Dermis blood vessel endothelial cell (primary cell): Measurements from ENCODE around the gene SDS. TPM values are rescaled to one million over a fixed set of nuclear protein-coding genes. Genes with fewer than 3 reads are reported as not detected.
"Not testable (repeated sequence)": the region's sequence is repeated elsewhere in the genome, so short reads cannot be mapped to it uniquely, and the experiment has no call there.

ENCODE experiments used
- DNase-seq: peaks from one replicate; pipeline ENCODE4 v3.0.0; 2010
- total RNA-seq: library from RNA; depleted of rRNA; stranded (reverse); fragments of >200 nt; gene quantifications from 2 replicates; pipeline ENCODE4 v1.2.3, GENCODE V29; 2014

Gene SDS
- total RNA-seq, 1 donor from 2014 or later: not detected

DNA sequence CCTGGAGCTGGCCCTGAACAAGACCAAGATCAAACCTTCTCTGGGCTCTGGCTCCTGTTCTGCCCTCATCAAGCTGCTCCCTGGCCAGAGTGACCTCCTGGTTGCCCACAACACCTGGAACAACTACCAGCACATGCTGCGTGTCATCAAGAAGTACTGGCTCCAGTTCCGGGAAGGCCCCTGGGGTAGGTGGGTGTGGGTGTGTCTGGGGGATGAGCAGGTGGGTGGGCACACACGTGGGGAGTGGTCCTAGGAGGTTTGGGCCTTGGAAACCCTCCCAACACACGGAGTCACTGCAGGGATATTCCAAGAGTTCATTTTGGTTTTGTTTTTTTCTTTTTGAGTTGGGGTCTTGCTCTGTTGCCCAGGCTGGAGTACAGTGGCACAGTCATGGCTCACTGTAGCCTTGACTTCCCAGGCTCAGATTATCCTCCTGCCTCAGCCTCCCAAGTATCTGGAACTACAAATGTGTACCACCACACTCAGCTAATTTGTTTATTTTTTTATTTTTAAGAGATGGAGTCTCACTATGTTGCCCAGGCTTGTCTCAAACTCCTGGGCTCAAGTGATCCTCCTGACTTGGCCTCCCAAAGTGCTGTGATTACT, 28.8 kb downstream of the SDS start:
- no peak for DNase-seq

DNA sequence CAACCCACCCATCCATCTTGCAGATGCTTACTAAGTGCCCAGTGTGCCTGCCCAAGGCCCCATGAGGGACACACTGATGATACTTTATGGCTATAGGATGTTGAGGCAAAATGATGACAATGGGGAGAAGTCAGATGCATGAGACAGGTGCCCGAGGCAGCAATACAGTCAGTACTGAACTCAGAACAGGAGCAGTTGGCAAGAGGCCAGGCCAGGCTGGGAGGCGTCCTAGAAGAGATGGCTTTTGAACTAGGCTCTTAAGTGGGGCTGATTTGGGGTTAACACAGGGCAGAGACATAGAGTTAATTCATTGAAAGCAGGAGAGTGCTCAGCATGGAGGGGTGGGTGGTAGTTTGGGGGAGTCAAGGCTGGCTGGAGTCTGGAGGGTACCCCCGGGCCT, 29.7 kb downstream of the SDS start:
- DNase-seq: no peak

DNA sequence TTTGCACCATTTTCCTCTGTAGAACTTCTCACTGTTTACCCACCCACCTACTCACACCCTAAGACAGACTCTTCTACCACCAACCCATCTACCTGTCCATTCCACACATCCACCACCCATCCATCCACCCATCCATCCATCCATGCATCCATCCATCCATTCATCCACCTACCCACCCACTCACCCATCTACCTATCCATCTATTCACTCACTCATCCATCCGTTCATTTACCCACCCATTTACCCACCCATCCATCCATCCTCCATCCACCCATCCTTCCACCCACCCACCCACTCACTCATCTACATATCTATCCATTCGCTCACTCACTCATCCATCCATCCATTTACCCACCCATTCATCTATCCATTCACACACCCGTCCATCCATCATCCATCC, 30.2 kb downstream of the SDS start:
- no peak for DNase-seq

DNA sequence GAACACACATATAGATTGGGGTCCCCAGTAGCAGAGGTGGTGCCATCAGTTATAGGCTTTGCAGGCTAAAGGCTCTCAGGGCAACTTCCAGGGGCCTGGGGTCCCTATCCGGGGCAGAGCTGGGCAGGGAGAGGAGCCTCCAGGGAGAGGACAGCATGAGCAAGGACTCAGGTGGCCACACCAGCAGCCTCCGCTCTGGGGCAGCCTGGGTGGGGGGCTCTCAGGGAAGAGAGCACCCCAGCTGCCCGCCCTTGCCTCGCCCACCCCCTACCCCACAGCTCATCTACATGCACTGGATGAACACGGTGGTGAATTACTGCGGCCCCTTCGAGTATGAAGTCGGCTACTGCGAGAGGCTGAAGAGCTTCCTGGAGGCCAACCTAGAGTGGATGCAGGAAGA, 31.3 kb downstream of the SDS start:
- DNase-seq: no peak

DNA sequence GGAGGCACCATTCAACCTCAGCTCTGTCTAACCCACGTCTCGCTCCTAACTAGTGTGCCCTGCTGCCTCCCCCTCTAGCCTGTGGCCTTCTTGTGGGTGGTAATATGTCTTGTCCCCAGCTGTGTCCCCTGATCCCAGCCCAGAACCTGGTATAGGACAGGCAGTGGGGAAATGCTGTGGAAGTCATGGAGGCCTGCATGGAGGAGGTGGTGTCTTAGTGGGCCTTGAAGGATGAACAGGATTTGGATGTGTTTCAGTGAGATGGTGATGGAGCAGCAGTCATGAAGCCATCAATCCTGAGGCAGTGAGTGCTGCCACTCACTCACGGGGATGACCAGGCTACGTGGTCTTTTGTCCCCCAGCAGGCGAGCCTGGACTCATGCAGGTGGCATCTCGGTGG, 31.9 kb downstream of the SDS start:
- DNase-seq: no peak

DNA sequence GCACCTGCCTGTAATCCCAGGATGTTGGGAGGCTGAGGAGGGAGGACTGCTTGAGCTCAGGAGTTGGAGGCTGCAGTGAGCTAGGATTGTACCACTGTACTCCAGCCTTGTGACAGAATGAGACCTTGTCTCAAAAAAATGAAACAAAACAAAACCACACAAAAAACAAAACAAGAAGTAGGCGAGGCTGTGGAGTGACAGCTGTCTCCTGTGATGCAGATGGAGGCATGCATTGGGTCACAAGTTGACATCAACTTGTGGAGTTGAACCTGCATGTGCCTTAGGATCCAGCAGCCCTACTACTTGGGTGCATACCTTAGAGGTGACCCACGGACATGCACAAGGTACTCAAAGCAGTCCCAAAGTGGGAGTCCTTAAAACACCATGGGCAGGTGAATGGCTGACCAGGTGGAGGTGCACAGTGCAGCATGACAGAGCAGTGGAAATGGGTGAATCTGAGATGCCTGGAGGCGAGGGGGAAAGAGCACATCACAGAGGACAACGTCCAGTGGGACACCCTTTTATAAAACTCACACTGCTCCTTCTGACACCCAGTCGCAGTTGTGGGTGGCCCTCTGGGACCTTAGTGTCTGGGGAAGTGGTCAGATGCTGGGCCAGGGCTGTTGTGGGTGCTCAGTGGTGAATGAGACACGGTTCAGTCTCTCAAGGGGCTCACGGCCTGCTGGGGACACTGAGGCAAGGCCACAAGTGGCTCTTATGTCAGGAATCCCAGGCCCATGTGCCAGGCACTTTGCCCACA, 32.6 kb downstream of the SDS start:
- DNase-seq: no peak

DNA sequence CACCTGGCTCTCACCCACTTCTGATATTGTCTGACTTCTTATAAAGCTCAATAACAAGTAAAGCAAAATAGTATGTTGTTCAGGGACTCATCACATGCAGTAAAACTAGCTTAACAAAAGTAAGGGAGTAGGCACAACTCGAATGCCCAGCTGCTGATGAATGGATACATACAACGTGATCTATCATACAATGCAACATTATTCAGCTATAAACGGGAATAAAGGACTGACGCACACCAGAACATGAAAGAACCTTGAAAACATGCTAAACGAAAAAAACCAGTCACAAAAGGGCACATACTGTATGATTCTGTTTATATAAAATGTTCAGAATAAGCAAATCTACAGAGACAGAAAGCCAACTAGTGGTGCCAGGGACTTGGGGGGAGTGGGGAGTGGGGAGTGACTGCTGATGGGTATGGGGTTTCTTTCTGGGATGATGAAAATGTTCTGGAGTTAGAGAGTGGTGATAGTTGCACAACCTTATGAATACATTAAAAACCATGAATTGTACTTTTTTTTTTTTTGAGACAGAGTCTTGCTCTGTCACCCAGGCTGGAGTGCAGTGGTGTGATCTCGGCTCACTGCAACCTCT, 34.2 kb downstream of the SDS start:
- DNase-seq: no peak

DNA sequence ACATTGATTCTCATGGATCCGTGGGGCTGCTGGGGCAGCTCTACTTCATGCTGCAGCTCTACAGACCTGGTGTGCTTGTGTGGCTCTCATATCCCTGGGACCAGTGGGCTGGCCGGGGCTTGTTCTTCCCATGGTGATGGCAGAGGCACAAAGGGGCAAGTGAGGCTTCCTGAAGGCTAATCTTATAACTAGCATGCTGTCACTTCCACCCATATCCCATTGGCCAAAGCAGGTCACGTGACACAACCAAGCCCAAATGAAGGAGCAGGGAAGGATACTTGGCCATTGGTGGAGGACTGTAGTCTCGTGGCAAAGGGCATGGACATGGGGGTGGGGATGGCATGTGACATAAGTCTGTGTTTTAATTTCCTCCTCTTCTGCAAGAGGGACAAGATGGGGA, 35.4 kb downstream of the SDS start:
- DNase-seq: no peak

DNA sequence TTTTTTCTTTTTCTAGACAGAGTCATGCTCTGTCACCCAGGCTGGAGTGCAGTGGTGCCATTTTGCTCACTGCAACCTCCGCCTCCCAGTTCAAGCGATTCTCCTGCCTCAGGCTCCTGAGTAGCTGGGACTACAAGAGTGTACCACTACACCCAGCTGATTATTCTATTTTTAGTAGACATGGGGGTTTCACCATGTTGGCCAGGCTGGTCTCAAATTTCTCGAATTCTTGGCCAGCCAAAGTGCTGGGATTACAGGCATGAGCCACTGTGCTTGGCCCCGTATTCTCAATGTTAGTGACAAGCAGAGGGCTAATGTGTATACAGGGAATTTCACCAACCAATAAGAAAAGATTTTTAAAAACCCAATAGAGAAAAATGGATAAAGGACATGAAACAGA, 36.9 kb downstream of the SDS start:
- DNase-seq: no peak

DNA sequence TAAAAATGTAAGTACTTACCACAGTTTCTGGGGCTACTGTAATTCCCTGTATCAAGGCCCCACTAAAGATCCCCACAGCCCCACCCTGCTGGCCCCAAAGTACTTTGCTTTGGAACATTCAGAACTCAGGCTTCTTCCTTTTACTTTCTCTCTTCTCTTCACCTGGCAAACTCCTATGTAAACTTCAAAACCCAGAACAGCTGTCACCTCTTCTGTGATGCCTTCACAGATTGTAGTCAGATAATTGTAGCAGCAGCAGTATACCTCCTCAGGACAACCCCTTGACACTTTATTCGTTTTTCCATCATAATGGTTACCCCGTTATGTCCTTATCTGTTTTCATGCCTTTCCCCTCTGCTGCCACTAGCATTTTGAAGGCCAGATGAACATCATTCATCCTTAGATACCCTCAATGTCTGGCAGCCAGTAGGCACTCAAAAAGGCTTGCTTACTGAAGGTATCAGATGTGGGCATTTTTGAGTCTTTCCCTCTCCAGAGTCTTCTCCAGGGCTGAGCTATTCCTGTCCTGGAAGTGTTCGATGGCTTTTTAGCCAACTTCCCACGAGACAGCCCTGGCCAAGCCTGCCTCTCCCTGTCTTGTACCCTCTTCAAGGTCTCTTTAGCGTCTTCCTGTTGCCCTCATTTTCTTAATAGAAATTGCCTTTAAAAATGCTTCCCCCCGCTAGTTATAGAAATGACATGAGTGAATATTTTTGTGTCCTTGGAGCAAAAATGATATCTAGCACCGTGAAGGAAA, 37.9 kb downstream of the SDS start:
- DNase-seq: no peak

DNA sequence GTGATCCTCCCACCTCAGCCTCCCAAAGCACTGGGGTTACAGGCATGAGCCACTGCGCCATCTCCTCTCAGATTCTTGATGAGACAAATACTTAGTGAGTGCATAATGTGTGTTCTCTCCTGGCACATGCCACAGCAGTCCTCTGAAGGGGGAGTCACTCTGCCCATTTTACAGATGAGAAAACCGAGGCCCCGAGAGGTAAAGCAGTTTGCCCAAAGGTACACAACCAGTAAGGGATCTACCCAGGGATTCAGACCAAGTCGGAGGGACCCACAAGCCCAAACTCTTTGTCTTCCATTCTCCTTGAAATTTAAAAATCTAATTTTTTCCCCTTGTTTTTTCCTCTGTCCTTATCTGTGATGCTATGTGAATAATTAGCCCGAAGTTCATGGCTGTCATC, 39.0 kb downstream of the SDS start:
- no peak for DNase-seq

DNA sequence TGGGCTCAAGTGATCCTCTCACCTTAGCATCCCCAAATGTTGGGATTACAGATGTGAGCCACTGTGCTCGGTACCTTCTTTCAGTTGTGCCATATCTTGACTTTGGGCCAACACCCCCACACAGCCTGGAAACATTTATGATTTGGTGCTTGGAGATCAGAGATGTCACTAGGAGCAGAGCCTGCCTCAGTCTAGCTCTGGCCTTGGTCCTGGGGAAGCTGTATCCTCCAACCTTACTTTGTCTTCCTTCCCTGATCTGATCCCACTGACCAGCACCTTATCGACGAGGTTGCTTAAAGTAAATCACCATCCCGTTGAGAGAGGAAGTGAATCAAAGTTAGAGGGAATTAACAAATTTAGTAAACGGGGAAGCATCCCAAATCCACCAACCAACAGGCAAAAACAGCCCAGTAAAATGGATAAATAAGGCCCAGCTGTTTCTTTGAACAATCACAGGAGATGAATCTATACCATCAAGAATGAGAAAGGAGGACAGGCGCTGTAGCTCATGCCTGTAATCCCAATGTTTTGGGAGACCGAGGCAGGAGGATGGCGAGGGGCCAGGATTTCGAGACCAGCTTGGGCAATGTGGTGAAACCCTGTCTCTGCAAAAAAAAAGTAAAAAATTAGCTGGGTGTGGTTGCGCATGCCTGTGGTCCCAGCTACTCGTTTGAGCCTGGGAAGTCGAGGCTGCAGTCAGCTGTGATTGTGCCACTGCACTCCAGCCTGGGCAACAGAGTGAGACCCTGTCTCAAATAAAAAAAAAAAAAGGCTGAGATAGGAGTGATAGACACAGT, 41.9 kb downstream of the SDS start:
- DNase-seq: no peak

DNA sequence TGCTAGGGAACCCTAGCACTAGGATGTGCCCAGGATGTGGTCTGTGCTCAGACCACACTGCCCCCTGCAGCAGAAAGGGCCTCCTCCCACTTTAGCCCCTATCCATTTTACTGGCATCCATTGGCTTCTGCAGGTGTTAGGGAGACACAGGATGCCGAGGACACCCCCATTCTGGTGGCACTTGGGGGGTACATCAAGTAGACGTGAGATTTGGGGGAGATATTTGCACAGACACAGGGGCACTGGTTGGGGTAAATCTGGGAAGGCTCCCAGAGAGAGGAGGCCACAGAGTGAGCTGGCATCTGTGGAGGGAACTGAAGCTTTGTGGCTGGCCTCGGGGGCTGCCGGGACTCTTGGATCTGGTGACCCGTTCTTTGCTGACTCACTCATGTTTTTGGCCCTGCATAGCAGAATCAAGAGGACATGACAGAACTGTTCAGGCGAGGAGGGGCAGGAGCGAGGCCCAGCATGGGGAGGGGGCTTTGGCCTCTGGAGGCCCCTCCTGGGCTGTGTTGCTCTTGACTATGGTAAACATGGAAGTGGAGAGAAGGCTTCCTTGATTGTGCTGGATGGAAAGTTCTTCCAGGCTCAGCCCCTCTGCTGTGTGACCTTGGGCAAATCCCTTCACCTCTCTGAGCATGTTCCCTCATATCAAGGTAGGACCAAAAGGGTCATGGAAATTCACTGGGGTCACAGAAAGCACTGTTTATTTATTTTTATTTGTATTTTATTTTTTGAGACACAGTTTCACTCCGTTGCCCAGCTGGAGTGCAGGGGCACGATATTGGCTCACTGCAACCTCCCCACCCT, 43.5 kb downstream of the SDS start:
- no peak for DNase-seq

DNA sequence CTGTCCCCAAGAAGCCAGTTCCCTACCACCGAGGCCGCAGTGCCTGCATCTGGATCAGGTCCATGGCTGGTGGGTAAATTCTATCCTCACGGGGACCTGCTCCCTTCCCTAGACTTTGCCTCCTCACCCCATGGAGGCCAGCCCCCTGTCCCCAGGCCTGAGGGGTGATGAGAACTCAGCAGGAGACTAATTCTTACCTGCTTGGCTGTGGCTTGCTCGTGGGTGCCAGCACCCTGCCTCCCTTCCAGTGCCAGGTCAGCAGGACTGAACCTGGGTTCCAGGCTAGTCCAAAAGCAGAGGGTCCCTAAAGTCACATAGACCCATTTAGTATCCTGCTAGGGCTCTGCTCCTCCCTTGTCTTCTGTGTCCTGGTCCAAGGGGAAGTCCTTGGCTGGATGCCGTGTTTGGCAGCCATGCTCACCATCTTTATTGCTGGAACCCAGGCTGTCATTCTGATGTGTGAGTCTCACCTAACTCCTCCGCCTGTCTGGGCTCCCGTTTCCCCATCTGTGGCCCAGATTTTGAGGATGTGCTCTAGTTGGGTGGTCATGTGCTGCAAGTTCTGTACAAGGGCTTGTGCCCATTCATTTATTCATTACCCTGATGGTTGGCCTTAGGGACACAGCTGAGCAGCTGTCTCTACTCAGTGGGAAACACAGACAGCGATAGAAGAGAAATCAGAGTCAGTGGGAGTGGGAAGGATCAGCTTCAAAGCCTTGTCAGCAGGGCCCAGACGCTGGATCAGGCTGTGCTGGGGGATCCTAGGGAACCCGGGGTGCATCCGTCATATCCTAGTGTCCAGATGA, 44.4 kb downstream of the SDS start:
- DNase-seq: no peak

DNA sequence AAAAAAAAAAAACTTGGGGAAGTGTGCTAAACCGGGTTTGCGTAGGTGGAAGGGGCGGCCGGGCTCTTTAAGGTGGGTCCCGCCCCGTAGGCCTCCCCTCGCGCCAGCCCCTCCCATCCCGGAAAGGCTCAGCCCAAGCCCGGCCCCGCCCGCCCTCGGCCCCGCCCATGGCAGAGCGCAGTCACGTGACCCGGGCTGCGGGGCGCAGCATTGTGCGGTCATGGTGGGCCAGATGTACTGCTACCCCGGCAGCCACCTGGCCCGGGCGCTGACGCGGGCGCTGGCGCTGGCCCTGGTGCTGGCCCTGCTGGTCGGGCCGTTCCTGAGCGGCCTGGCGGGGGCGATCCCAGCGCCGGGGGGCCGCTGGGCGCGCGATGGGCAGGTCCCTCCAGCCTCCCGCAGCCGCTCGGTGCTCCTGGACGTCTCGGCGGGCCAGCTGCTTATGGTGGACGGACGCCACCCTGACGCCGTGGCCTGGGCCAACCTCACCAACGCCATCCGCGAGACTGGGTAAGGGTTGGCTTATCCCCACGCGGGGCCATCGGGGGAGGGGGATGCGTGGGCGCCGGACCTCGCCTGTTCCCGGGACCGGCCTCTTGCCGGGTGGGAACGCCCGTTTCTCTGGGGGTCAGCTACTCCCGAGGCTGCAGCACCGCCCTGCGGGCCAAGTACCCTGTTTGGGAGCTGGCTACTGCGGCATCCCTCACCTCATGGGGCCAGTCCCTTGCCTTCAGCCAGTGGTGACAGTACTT, 45.1 kb downstream of the SDS start, which contains the start of gene PLBD2:
PLBD2 (plus strand) TSS at position 207 of the 752 bp plus-strand sequence; CDS start at position 221, 14 bp downstream.
- peak; percentile 97 for DNase-seq

DNA sequence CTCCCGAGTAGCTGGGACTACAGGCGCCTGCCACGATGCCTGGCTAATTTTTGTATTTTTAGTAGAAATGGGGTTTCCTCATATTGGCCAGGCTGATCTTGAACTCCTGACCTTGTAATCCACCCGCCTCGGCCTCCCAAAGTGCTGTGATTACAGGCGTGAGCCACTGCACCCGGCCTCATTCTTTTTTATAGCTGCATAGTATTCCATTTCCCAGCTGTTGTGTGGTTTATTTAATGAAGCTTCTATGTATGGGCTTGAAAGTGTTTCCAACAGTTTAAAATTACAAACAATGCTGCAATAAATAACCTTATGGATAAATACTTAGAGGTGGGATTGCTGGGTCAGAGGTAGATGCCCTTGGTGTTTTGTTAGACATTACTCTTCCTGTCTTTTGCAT, 49.5 kb downstream of the SDS start:
- not testable (repeated sequence) for DNase-seq

DNA sequence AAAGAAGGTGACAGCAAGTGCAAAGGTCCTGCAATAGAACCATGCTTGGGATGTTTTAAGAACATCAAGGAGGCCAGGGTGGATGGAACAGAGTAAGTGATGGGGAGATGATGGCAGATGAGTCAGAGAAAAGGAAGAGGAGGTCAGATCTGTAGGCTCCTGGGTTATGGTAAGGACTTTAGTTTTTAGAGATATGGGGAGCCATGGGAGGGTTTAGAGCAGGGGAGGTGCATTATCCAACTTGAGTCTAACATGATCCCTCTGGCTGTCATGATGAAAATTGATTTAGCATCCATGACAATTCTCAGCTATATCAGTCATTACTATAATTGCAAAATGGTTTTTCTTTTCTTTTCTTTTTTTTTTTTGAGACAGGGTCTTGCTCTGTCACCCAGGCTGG, 52.6 kb downstream of the SDS start:
- DNase-seq: no peak

DNA sequence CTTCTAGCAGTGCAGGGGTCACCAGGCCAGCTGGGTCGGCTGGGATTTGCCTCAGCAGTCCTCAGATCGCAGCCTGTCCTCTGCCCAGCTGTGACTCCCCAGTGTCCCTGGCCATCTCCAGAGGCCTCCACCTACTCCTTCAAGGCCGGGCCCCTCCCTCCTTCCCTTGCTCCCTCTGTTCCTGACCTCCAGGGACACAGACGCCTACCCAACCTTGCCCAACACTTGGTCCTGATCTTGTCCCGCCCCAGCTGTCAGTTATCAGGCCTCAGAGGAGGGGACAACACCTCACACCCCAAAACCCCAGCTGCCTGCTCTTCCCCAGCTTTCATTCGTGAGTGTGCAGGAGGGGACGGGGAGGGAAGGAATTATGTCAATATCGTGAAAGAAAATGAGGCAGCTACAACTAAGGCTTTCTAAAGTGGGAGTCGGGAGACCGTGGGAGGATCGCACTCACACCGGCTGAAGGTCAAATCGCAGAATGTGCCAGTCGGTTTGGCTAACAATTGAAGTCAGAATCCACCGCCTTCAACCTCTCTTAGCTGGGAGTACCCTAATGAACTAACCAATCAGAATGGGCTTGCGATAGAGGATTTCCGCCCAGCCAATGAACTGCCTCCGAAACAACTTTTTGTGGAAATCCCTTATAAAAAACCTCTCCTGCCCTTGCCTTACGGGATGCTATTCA, 54.7 kb downstream of the SDS start:
- no peak for DNase-seq

DNA sequence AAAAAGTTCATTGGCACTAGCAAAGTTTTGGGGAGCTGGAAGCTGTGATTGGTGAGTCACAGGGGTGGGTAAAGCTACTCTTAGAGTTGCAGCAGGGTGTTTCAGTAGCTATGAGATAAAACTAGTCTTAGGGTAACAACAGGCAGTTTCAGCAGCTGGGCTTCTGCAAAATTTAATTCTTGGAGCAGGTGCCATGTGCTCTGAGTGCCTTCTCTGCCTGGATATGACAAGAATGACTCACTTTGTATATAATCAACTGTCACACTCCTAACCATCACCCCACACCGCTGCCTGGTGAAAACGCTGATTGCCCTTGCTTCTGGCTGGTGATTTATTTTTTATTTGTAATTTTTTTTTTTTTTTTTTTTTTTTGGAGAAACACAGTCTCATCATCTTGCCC, 55.8 kb downstream of the SDS start:
- DNase-seq: no peak
